ENCODE data around the gene STING1.

- TF ChIP-seq CTCF (IDR thresholded peaks at IDR 0.05) (no peak), EZH2 (IDR thresholded peaks at IDR 0.05) (no peak)
Observed at GRCh38 chr5:139435676-139436075, 46.9 kb downstream of the STING1 start.
